Epithelial cell of prostate (primary cell): ENCODE measurements around the gene LIMCH1.
A peak's percentile ranks its signal among the peaks of the same experiment; 100 is the strongest.

ENCODE experiments used
- DNase-seq: peaks from one replicate; pipeline ENCODE4 v3.0.0-alpha.2; 2011; ENCODE audit warnings: low read depth, low spot score
- H3K27ac ChIP-seq: fragments of 450-650 bp; 2 replicates; pipeline ENCODE4 v1.5.1; 2017; ENCODE audit warnings: mild to moderate bottlenecking

The LIMCH1 gene

GRCh38 chr4:41600243-41600912 lies 62.4 kb downstream of the LIMCH1 start:
- no peak overlapping the region for H3K27ac ChIP-seq

GRCh38 chr4:41601025-41601424 lies 63.1 kb downstream of the LIMCH1 start:
- no peak overlapping the region for H3K27ac ChIP-seq
- no peak for DNase-seq

More at GRCh38 chr4:41600243-41600912, 62.4 kb downstream of the LIMCH1 start:
- DNase-seq, result peak; percentile 36

GRCh38 chr4:41602113-41602512 lies 64.2 kb downstream of the LIMCH1 start:
- DNase-seq, result no peak

GRCh38 chr4:41602886-41603498 lies 65.0 kb downstream of the LIMCH1 start:
- no peak overlapping the region for H3K27ac ChIP-seq
- DNase-seq, result no peak

More at GRCh38 chr4:41602113-41602512, 64.2 kb downstream of the LIMCH1 start:
- no peak overlapping the region for H3K27ac ChIP-seq

GRCh38 chr4:41609851-41610250 lies 71.9 kb downstream of the LIMCH1 start:
- no peak overlapping the region for H3K27ac ChIP-seq
- DNase-seq, result no peak

GRCh38 chr4:41610474-41610873 lies 72.5 kb downstream of the LIMCH1 start:
- no peak for DNase-seq
- no peak overlapping the region for H3K27ac ChIP-seq

GRCh38 chr4:41611124-41611838 lies 73.3 kb downstream of the LIMCH1 start:
- peak; percentile 14 for DNase-seq
- H3K27ac ChIP-seq, result peak overlapping the region; percentile 36

- peak; percentile 61 for DNase-seq
- peak overlapping the region; percentile 36 for H3K27ac ChIP-seq
Observed at GRCh38 chr4:41611881-41612871, 74.2 kb downstream of the LIMCH1 start.

- H3K27ac ChIP-seq, result no peak overlapping the region
- DNase-seq, result no peak
Observed at GRCh38 chr4:41613386-41613785, 75.4 kb downstream of the LIMCH1 start.

GRCh38 chr4:41613821-41614220 lies 75.9 kb downstream of the LIMCH1 start:
- DNase-seq, result no peak
- no peak overlapping the region for H3K27ac ChIP-seq

GRCh38 chr4:41614519-41614918 lies 76.6 kb downstream of the LIMCH1 start:
- H3K27ac ChIP-seq, result no peak overlapping the region
- DNase-seq, result no peak

- no peak for DNase-seq
Observed at GRCh38 chr4:41619161-41619560, 81.2 kb downstream of the LIMCH1 start.

GRCh38 chr4:41620594-41621256 lies 82.8 kb downstream of the LIMCH1 start:
- DNase-seq, result no peak
- H3K27ac ChIP-seq, result no peak overlapping the region

More at GRCh38 chr4:41619161-41619560, 81.2 kb downstream of the LIMCH1 start:
- no peak overlapping the region for H3K27ac ChIP-seq

- no peak overlapping the region for H3K27ac ChIP-seq
- DNase-seq, result no peak
Observed at GRCh38 chr4:41622787-41623186, 84.8 kb downstream of the LIMCH1 start.

- DNase-seq, result no peak
- no peak overlapping the region for H3K27ac ChIP-seq
Observed at GRCh38 chr4:41624765-41625164, 86.8 kb downstream of the LIMCH1 start.

GRCh38 chr4:41625531-41625930 lies 87.6 kb downstream of the LIMCH1 start:
- no peak overlapping the region for H3K27ac ChIP-seq
- no peak for DNase-seq

- no peak overlapping the region for H3K27ac ChIP-seq
- DNase-seq, result no peak
Observed at GRCh38 chr4:41628936-41629335, 91.0 kb downstream of the LIMCH1 start.

- no peak for DNase-seq
Observed at GRCh38 chr4:41631523-41631922, 93.6 kb downstream of the LIMCH1 start.

GRCh38 chr4:41632481-41633073 lies 94.6 kb downstream of the LIMCH1 start:
- DNase-seq, result no peak
- no peak overlapping the region for H3K27ac ChIP-seq

More at GRCh38 chr4:41631523-41631922, 93.6 kb downstream of the LIMCH1 start:
- no peak overlapping the region for H3K27ac ChIP-seq
